Pulmonary artery endothelial cell (primary cell): Measurements from ENCODE around the gene ARF4. TPM values are rescaled to one million over a fixed set of nuclear protein-coding genes. Genes with fewer than 3 reads are reported as not detected.

Source experiments
- DNase-seq: peaks from one replicate; pipeline ENCODE4 v3.0.0-alpha.2; 2011; ENCODE audit warnings: low read depth, low spot score
- total RNA-seq: library from RNA; depleted of rRNA; stranded (reverse); fragments of >200 nt; gene quantifications from 2 replicates; pipeline ENCODE4 v1.2.3, GENCODE V29; 2014

The ARF4 gene
- total RNA-seq, 1 donor from 2014 or later: 202 TPM

DNA sequence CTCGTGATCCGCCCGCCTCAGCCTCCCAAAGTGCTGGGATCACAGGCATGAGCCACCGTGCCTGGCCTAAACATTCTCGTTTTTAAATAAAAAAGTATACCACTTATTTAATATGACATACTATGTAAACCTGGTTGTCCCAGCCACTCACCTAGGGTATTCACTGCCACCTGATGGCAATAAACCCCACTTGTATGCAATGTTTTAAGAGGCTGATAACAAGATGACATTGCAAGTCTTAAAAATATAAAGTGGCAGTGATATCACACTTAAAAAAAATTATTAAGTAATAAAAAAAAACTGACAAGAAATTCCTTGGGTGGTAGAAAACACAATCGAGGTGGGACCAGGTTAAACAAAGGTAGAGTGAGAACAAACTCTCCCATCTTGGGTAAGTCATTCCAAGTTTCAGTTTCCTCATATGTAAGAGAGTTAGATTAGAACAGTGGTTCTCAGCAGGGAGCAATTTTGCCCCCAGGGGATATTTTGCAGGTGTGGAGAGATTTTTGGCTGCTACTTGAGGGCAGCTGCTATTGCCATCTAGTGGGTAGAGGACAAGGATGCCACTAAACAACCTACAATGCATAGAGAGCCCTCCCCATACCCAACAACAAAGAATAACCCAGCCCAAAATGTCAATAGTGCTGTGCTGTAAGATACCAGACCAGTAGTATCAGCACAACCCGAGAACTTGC lies 14.5 kb downstream of the ARF4 start:
- DNase-seq: no peak

GRCh38 chr3:57577801-57578200 lies 19.3 kb downstream of the ARF4 start:
- DNase-seq: no peak

- DNase-seq: no peak
Observed at GRCh38 chr3:57575966-57576626, 21.0 kb downstream of the ARF4 start.

GRCh38 chr3:57572096-57572495 lies 25.0 kb downstream of the ARF4 start:
- DNase-seq: no peak

DNA sequence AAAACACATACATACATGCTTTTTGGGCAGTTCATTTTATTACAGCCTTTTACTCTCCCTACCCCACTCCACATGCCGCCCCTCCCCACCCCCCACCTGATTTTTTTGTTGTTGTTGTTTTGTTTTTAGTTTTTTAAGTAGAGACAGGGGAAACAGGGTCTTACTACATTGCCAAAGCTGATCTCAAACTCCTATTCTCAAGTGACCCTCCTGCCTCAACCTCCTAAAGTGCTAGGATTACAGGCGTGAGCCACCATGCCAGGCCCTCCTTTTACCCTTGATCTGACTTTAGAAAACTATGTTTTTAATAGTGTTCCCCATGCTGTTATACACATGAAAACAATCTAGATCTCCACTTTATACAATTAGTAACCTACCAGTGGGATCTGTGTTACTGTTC lies 26.3 kb downstream of the ARF4 start:
- no peak for DNase-seq

- DNase-seq: no peak
Observed at GRCh38 chr3:57569859-57570450, 27.2 kb downstream of the ARF4 start.

GRCh38 chr3:57559526-57559925 lies 37.6 kb downstream of the ARF4 start:
- DNase-seq: no peak

- no peak for DNase-seq
Observed at GRCh38 chr3:57557085-57557537, 40.0 kb downstream of the ARF4 start.

- no peak for DNase-seq
Observed at GRCh38 chr3:57556459-57557084, 40.6 kb downstream of the ARF4 start.

- peak; percentile 76 for DNase-seq
Observed at GRCh38 chr3:57555738-57556458, 41.2 kb downstream of the ARF4 start, which contains the start of gene PDE12. TSS of gene PDE12 (plus strand) at chr3:57556274. CDS start at chr3:57556380, 106 bp downstream.

GRCh38 chr3:57555306-57555705 lies 41.8 kb downstream of the ARF4 start:
- DNase-seq: no peak

GRCh38 chr3:57546616-57547015 lies 50.5 kb downstream of the ARF4 start:
- DNase-seq: no peak

- DNase-seq: no peak
Observed at GRCh38 chr3:57545636-57546268, 51.4 kb downstream of the ARF4 start.

GRCh38 chr3:57544181-57545125 lies 52.7 kb downstream of the ARF4 start, which contains the start of gene DNAH12:
TSS of gene DNAH12 (minus strand) at chr3:57544344. CDS start at chr3:57542870, 1,474 bp downstream.
- no peak for DNase-seq

DNA sequence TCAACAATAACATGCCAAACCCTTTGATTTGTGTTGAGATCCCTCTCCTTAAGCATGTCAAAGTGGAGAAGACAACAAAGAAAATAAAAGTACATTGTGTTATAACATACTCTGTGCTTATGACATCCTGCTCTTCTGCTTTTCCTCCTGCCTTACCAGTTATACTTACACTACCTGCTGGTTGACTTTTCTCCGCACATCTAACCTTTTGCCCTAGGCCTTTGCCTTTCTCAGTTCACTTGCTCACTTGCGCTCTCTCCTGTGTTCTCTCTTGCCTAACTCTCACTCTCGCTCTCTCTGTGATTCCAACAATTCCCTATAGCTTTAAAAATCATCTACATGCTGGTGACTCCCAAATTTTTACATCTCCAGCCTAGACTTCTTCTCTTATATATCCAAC lies 58.7 kb downstream of the ARF4 start:
- no peak for DNase-seq

- no peak for DNase-seq
Observed at GRCh38 chr3:57530071-57530608, 67.0 kb downstream of the ARF4 start.
